Measurements from ENCODE around the gene ART4.
A peak's percentile ranks its signal among the peaks of the same experiment; 100 is the strongest.

Gene ART4

GRCh38 chr12:14850929-14851663 lies 7.8 kb upstream of the ART4 start:
- DNase-seq, result no peak

- DNase-seq, result no peak
Observed at GRCh38 chr12:14849661-14850060, 6.3 kb upstream of the ART4 start.

GRCh38 chr12:14846876-14847580 lies 3.7 kb upstream of the ART4 start:
- no peak for DNase-seq

GRCh38 chr12:14846042-14846587 lies 2.8 kb upstream of the ART4 start:
- DNase-seq, result no peak

GRCh38 chr12:14845350-14845750 lies 2.0 kb upstream of the ART4 start:
- DNase-seq, result peak; percentile 1 to 70 (median 22)

GRCh38 chr12:14844401-14844800 lies 1.1 kb upstream of the ART4 start:
- DNase-seq, result no peak

GRCh38 chr12:14842315-14842714 lies 1.0 kb downstream of the ART4 start:
- DNase-seq, result no peak

- DNase-seq, result no peak
Observed at GRCh38 chr12:14841761-14842160, 1.6 kb downstream of the ART4 start.

- DNase-seq, result no peak
Observed at GRCh38 chr12:14840616-14841015, 2.7 kb downstream of the ART4 start.

- DNase-seq, result no peak
Observed at GRCh38 chr12:14839262-14839661, 4.1 kb downstream of the ART4 start.

- DNase-seq, result no peak
Observed at GRCh38 chr12:14836336-14837210, 6.8 kb downstream of the ART4 start.

- DNase-seq, result no peak
Observed at GRCh38 chr12:14834509-14834908, 8.8 kb downstream of the ART4 start.

- no peak for DNase-seq
Observed at GRCh38 chr12:14833952-14834351, 9.4 kb downstream of the ART4 start.

- DNase-seq, result no peak
Observed at GRCh38 chr12:14833336-14833735, 10.0 kb downstream of the ART4 start.

- no peak for DNase-seq
Observed at GRCh38 chr12:14828892-14829291, 14.4 kb downstream of the ART4 start.

- DNase-seq, result no peak
Observed at GRCh38 chr12:14827043-14827442, 16.3 kb downstream of the ART4 start.

GRCh38 chr12:14826491-14826890 lies 16.8 kb downstream of the ART4 start:
- DNase-seq, result no peak

GRCh38 chr12:14825256-14825655 lies 18.1 kb downstream of the ART4 start:
- DNase-seq, result no peak

- DNase-seq, result no peak
Observed at GRCh38 chr12:14824012-14824634, 19.2 kb downstream of the ART4 start.

- DNase-seq, result no peak
Observed at GRCh38 chr12:14814014-14814413, 29.3 kb downstream of the ART4 start, which contains the start of gene SMCO3. Gene SMCO3, minus strand, starts transcription at chr12:14814182. Its CDS starts 7,502 bp downstream, at chr12:14806680.

- DNase-seq, result no peak
Observed at GRCh38 chr12:14811486-14811885, 31.8 kb downstream of the ART4 start.

- DNase-seq, result peak in 1 of 6 experiments; percentile 9
Observed at GRCh38 chr12:14810953-14811483, 32.3 kb downstream of the ART4 start.
